Measurements from ENCODE around the gene GBX2. TPM values are rescaled to one million over a fixed set of nuclear protein-coding genes. Genes with fewer than 3 reads are reported as not detected.

GBX2 gene
- total and polyA plus RNA-seq, 3 donors from 2014 or later: 0.47 to 0.90 (median 0.56) TPM

- no peak for DNase-seq
- H3K36me3 ChIP-seq (ENCODE audit: low read depth, missing control alignments): no peaks in the 10 kb centered on the region
- TF ChIP-seq CTCF (IDR thresholded peaks at IDR 0.05): no peak
- no peak for TF ChIP-seq POLR2A (IDR thresholded peaks at IDR 0.05)
- no peaks in the 10 kb centered on the region for H3K9me3 ChIP-seq
- no peak overlapping the region for H3K27ac ChIP-seq
- H3K4me3 ChIP-seq: no peak overlapping the region
- no peaks in the 10 kb centered on the region for H3K4me1 ChIP-seq
- no peaks in the 10 kb centered on the region for H3K27me3 ChIP-seq
- intact Hi-C loops (cut with DNase I; ENCODE audit: low total_unique reads): no loop called here
- WGBS, 2 donors: 88 to 91% methylated on average over 1 to 4 of the region's 4 CpGs
These were observed 38.3 kb downstream of the GBX2 start for GRCh38 chr2:236129935-236130334.

- no peak overlapping the region for H3K4me3 ChIP-seq
- intact Hi-C loops (cut with DNase I; ENCODE audit: low total_unique reads): no loop called here
- H3K4me1 ChIP-seq: no peaks in the 10 kb centered on the region
- no peaks in the 10 kb centered on the region for H3K36me3 ChIP-seq (ENCODE audit: low read depth, missing control alignments)
- H3K27ac ChIP-seq: no peak overlapping the region
- TF ChIP-seq CTCF (IDR thresholded peaks at IDR 0.05): no peak
- no peak for TF ChIP-seq POLR2A (IDR thresholded peaks at IDR 0.05)
- H3K27me3 ChIP-seq: no peaks in the 10 kb centered on the region
- no peaks in the 10 kb centered on the region for H3K9me3 ChIP-seq
- WGBS, 2 donors: 92 to 100% methylated on average over 8 to 17 of the region's 17 CpGs
- no peak for DNase-seq
These were observed 39.9 kb downstream of the GBX2 start for GRCh38 chr2:236128321-236128720.

- intact Hi-C loops (cut with DNase I; ENCODE audit: low total_unique reads): no loop called here
- no peaks in the 10 kb centered on the region for H3K36me3 ChIP-seq (ENCODE audit: low read depth, missing control alignments)
- no peak for TF ChIP-seq POLR2A (IDR thresholded peaks at IDR 0.05)
- no peak for TF ChIP-seq CTCF (IDR thresholded peaks at IDR 0.05)
- H3K4me1 ChIP-seq: no peaks in the 10 kb centered on the region
- DNase-seq: no peak
- no peak overlapping the region for H3K4me3 ChIP-seq
- no peaks in the 10 kb centered on the region for H3K9me3 ChIP-seq
- WGBS, 2 donors: 87 to 93% methylated on average over 7 to 11 of the region's 11 CpGs
- H3K27me3 ChIP-seq: no peaks in the 10 kb centered on the region
- no peak overlapping the region for H3K27ac ChIP-seq
These were observed 41.2 kb downstream of the GBX2 start for GRCh38 chr2:236127010-236127409.

GRCh38 chr2:236125541-236125940, 42.6 kb downstream of the GBX2 start:
- no peak overlapping the region for H3K4me3 ChIP-seq
- TF ChIP-seq POLR2A (IDR thresholded peaks at IDR 0.05): no peak
- no peak for TF ChIP-seq CTCF (IDR thresholded peaks at IDR 0.05)

GRCh38 chr2:236124182-236124893, 43.8 kb downstream of the GBX2 start:
- 96% methylated on average over 27 to 30 of the region's 30 CpGs for WGBS, 2 donors
- H3K27me3 ChIP-seq: no peaks in the 10 kb centered on the region
- TF ChIP-seq POLR2A (IDR thresholded peaks at IDR 0.05) (no peak), CTCF (IDR thresholded peaks at IDR 0.05) (no peak)
- no peak overlapping the region for H3K27ac ChIP-seq
- H3K9me3 ChIP-seq: no peaks in the 10 kb centered on the region
- no peak overlapping the region for H3K4me3 ChIP-seq
- no peaks in the 10 kb centered on the region for H3K4me1 ChIP-seq
- DNase-seq: no peak
- no peaks in the 10 kb centered on the region for H3K36me3 ChIP-seq (ENCODE audit: low read depth, missing control alignments)
- intact Hi-C loops (cut with DNase I; ENCODE audit: low total_unique reads): no loop called here

More at GRCh38 chr2:236125541-236125940, 42.6 kb downstream of the GBX2 start:
- Histone ChIP-seq H3K4me1 (no peaks in the 10 kb centered on the region), H3K27ac (no peak overlapping the region), H3K27me3 (no peaks in the 10 kb centered on the region), H3K36me3 (ENCODE audit: low read depth, missing control alignments) (no peaks in the 10 kb centered on the region), H3K9me3 (no peaks in the 10 kb centered on the region)
- WGBS, 2 donors: 89 to 94% methylated on average over 16 of the region's 16 CpGs
- no peak for DNase-seq
- intact Hi-C loops (cut with DNase I; ENCODE audit: low total_unique reads): no loop called here

Measured in testis (tissue), 3 donors.